Measurements from ENCODE around the gene ARHGAP25. TPM values are rescaled to one million over a fixed set of nuclear protein-coding genes. Genes with fewer than 3 reads are reported as not detected.

Gene ARHGAP25
- total RNA-seq, 4 donors from 2014 or later = 3.1 to 11.4 (median 6.6) TPM

DNA sequence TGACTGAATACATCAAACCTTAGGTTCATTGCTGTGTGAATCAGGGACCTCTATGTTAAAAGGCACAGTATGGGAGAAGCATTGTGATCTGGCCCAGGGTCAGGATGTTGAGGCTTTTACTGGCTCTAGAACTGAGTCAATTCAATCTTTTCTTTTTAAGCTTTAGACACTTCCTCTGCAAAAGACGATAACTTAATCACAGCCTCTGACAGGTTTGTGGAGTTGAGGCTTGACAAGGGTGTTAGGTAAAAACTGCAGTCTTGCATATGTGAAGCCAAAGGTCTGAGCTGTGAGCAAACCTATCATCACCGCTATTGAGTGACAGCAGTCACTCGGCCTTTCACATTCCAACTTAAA, 17.3 kb upstream of the ARHGAP25 start:
- intact Hi-C loops (cut with DNase I; ENCODE audit: low total_unique reads) = no loop called here
- no peak overlapping the region for H3K4me3 ChIP-seq
- no peak for DNase-seq

DNA sequence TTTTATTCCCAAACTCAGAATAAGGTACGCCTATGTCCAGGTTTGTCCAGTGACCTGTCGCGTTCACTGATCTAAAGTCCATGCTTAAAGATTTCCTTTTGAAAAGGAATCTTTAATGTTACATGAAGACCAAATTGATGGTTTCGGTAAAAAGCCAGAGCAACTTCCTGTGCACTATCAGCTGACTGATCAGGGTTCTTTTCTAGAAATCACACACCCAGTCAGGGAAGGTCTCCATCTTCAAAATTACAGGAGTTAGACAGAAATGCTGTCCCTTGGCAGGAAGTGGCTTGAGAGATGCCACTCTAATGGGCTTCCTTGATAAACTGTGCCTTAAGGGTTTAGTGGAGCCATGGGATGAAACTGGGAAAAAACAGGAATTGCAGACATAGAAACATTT, 14.7 kb upstream of the ARHGAP25 start:
- TF ChIP-seq POLR2A (IDR thresholded peaks at IDR 0.05) = no peak
- TF ChIP-seq, protein P1, sequence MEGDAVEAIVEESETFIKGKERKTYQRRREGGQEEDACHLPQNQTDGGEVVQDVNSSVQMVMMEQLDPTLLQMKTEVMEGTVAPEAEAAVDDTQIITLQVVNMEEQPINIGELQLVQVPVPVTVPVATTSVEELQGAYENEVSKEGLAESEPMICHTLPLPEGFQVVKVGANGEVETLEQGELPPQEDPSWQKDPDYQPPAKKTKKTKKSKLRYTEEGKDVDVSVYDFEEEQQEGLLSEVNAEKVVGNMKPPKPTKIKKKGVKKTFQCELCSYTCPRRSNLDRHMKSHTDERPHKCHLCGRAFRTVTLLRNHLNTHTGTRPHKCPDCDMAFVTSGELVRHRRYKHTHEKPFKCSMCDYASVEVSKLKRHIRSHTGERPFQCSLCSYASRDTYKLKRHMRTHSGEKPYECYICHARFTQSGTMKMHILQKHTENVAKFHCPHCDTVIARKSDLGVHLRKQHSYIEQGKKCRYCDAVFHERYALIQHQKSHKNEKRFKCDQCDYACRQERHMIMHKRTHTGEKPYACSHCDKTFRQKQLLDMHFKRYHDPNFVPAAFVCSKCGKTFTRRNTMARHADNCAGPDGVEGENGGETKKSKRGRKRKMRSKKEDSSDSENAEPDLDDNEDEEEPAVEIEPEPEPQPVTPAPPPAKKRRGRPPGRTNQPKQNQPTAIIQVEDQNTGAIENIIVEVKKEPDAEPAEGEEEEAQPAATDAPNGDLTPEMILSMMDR (IDR thresholded peaks at IDR 0.05) = no peak

More for the DNA sequence above, 17.3 kb upstream of the ARHGAP25 start:
- no peak for TF ChIP-seq POLR2A (IDR thresholded peaks at IDR 0.05)
- TF ChIP-seq, protein P1 (IDR thresholded peaks at IDR 0.05) = no peak
- Histone ChIP-seq H3K36me3 (no peaks in the 10 kb centered on the region), H3K27me3 (no peaks in the 10 kb centered on the region), H3K27ac (no peak overlapping the region), H3K9me3 (no peaks in the 10 kb centered on the region), H3K4me1 (no peaks in the 10 kb centered on the region)

DNA sequence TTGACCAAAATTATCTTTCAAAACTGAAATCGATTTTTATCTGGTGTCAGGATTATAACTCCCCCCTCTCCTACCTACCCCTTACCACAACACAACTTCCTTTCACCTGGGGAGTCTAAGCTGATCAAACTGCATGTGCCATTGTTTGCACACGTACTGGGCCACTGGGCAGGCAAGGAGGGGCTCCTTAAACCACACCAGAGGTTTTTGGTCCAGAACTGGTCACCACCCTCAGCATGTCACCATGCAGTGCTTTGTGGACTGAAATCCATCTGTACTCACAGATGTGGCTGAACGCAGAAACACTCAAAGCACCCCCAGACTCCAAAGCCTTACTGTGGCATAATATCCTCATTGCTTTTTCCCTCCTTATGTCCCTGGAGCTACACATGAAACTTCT, 13.9 kb upstream of the ARHGAP25 start:
- DNase-seq = no peak

More for the DNA sequence above, 14.7 kb upstream of the ARHGAP25 start:
- no peaks in the 10 kb centered on the region for H3K27me3 ChIP-seq
- no peak overlapping the region for H3K27ac ChIP-seq
- DNase-seq = no peak
- no peaks in the 10 kb centered on the region for H3K9me3 ChIP-seq
- H3K4me3 ChIP-seq = no peak overlapping the region
- H3K4me1 ChIP-seq = no peaks in the 10 kb centered on the region
- no peaks in the 10 kb centered on the region for H3K36me3 ChIP-seq
- intact Hi-C loops (cut with DNase I; ENCODE audit: low total_unique reads) = no loop called here

DNA sequence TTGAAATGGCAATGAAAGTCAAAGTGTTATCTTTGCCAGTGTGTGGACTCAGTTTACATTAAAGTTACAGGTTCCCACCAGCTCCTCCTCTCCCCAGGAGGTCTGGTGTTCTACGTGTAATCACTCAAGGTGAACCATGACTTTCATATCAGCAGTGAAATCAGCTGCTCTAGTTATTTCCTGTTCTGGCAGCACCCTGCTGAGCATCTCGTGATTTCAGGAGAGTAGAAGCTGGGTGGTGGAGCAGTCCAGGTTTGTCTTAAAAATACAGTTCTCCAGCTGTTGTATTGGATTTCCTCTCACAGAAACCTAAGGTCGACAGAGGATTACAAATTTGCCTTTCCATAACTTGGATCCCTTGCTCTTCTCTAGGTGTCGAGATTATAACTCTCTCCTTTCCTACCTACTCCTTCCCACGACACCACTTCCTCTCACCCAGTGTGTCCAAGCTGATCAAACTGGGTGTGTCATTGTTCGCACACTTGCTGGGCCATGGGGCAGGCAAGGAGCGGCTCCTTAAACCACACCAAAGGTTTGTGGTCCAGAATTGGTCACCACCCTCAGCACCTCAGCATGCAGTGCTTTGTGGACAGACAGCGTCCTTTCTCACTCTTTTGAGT, 13.0 kb upstream of the ARHGAP25 start:
- intact Hi-C loops (cut with DNase I; ENCODE audit: low total_unique reads) = no loop called here
- no peak for DNase-seq
- no peak overlapping the region for H3K27ac ChIP-seq

More for the DNA sequence above, 13.9 kb upstream of the ARHGAP25 start:
- no peak for TF ChIP-seq POLR2A (IDR thresholded peaks at IDR 0.05)
- TF ChIP-seq, protein P1 (IDR thresholded peaks at IDR 0.05) = no peak
- intact Hi-C loops (cut with DNase I; ENCODE audit: low total_unique reads) = no loop called here
- no peak overlapping the region for H3K4me3 ChIP-seq
- H3K27ac ChIP-seq = no peak overlapping the region
- no peaks in the 10 kb centered on the region for H3K27me3 ChIP-seq
- H3K9me3 ChIP-seq = no peaks in the 10 kb centered on the region
- no peaks in the 10 kb centered on the region for H3K4me1 ChIP-seq
- H3K36me3 ChIP-seq = no peaks in the 10 kb centered on the region

DNA sequence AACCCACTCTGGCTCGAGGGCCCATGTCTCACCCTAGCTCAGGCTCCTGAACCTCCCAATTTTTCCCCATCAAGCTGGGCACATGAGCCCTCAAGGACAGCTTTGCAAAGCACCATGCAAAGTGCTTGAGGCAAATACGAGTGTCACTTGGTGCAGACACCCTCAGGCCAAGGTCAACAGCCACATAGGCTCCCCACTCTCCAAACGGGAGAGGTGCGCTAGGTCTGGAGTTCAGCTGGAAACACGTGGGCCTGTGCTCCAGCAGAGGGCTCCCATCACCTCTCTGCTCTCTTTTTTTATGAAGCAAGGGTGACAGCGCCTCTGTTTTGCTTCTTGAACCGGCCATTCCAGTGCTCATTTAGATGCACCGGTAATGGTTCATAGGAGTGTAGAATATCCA, 11.9 kb upstream of the ARHGAP25 start:
- TF ChIP-seq, protein P1 (IDR thresholded peaks at IDR 0.05) = no peak
- TF ChIP-seq POLR2A (IDR thresholded peaks at IDR 0.05) = no peak
- Histone ChIP-seq H3K4me3 (no peak overlapping the region), H3K36me3 (no peaks in the 10 kb centered on the region), H3K27ac (no peak overlapping the region), H3K27me3 (no peaks in the 10 kb centered on the region), H3K9me3 (no peaks in the 10 kb centered on the region), H3K4me1 (no peaks in the 10 kb centered on the region)
- intact Hi-C loops (cut with DNase I; ENCODE audit: low total_unique reads) = no loop called here
- no peak for DNase-seq

More for the DNA sequence above, 13.0 kb upstream of the ARHGAP25 start:
- H3K4me3 ChIP-seq = no peak overlapping the region
- no peaks in the 10 kb centered on the region for H3K4me1 ChIP-seq
- H3K27me3 ChIP-seq = no peaks in the 10 kb centered on the region
- TF ChIP-seq, protein P1 (IDR thresholded peaks at IDR 0.05) = no peak
- TF ChIP-seq POLR2A (IDR thresholded peaks at IDR 0.05) = no peak
- H3K9me3 ChIP-seq = no peaks in the 10 kb centered on the region
- no peaks in the 10 kb centered on the region for H3K36me3 ChIP-seq
